Calu3 (cell line): ENCODE measurements around the gene SNTB2. TPM values are rescaled to one million over a fixed set of nuclear protein-coding genes. Genes with fewer than 3 reads are reported as not detected.

ENCODE experiments used
- BruUV-seq: library from RNA; stranded (reverse); fragments of 400-500 nt; replicated peaks from 2 replicates; lab custom pipeline; 2021; lab: Mats Ljungman, UMichigan
- CTCF ChIA-PET: fragments of 300-600 bp; sonication (Branson Sonifier 250); formaldehyde crosslinking; loops from one replicate; lab custom pipeline; 2022; ENCODE audit warnings: antibody characterized with exemption; lab: Charles Lee
- DNase-seq: peaks from one replicate; pipeline ENCODE4 v3.0.0; 2022
- H3K27ac Mint-ChIP-seq: one replicate; pipeline ENCODE4 v1.8.0; 2022; ENCODE audit warnings: mixed read lengths; ENCODE audit not compliant: unreplicated experiment
- H3K27me3 Mint-ChIP-seq: one replicate; pipeline ENCODE4 v1.8.0; 2022; ENCODE audit warnings: mixed read lengths; ENCODE audit not compliant: unreplicated experiment
- H3K36me3 Mint-ChIP-seq: one replicate; pipeline ENCODE4 v1.8.0; 2022; ENCODE audit warnings: mild to moderate bottlenecking, moderate library complexity, mixed read lengths; ENCODE audit not compliant: insufficient read depth, unreplicated experiment
- H3K4me1 Mint-ChIP-seq: one replicate; pipeline ENCODE4 v1.8.0; 2022; ENCODE audit warnings: mild to moderate bottlenecking, low read depth, mixed read lengths; ENCODE audit not compliant: unreplicated experiment
- H3K4me3 Mint-ChIP-seq: one replicate; pipeline ENCODE4 v1.8.0; 2022; ENCODE audit warnings: mild to moderate bottlenecking, low read depth, moderate library complexity, mixed read lengths; ENCODE audit not compliant: unreplicated experiment
- H3K9me3 Mint-ChIP-seq: one replicate; pipeline ENCODE4 v1.8.0; 2022; ENCODE audit warnings: low read depth, mixed read lengths; ENCODE audit not compliant: unreplicated experiment
- intact Hi-C: fragments of 100-400 bp; cut with micrococcal nuclease; formaldehyde crosslinking; loops from one replicate; pipeline ENCODE4 v1.10.0; 2022; ENCODE audit not compliant: unreplicated experiment
- total RNA-seq: library from RNA; stranded (reverse); gene quantifications from 2 replicates; pipeline ENCODE4 v1.2.3, GENCODE V29; 2022
- TF ChIP-seq, protein P1 (sequence below): fragments of 200-600 bp; IDR thresholded peaks from one replicate; pipeline ENCODE4 v1.8.0; 2022; ENCODE audit warnings: antibody characterized with exemption; ENCODE audit not compliant: unreplicated experiment

SNTB2 gene
- total RNA-seq, 1 experiment from 2014 or later, result 29.3 TPM

- H3K4me3 Mint-ChIP-seq, result no peak overlapping the region
- H3K27ac Mint-ChIP-seq, result peak overlapping the region; percentile 20
- H3K4me1 Mint-ChIP-seq, result no peaks in the 10 kb centered on the region
- CTCF ChIA-PET, result no interaction called here
- no TSS peak for BruUV-seq
- intact Hi-C loops, result no loop called here
- H3K36me3 Mint-ChIP-seq, result peaks cover 63% of the 10 kb centered on the region
- no peaks in the 10 kb centered on the region for H3K27me3 Mint-ChIP-seq
- no peak for DNase-seq
- H3K9me3 Mint-ChIP-seq, result no peaks in the 10 kb centered on the region
- TF ChIP-seq, protein P1, sequence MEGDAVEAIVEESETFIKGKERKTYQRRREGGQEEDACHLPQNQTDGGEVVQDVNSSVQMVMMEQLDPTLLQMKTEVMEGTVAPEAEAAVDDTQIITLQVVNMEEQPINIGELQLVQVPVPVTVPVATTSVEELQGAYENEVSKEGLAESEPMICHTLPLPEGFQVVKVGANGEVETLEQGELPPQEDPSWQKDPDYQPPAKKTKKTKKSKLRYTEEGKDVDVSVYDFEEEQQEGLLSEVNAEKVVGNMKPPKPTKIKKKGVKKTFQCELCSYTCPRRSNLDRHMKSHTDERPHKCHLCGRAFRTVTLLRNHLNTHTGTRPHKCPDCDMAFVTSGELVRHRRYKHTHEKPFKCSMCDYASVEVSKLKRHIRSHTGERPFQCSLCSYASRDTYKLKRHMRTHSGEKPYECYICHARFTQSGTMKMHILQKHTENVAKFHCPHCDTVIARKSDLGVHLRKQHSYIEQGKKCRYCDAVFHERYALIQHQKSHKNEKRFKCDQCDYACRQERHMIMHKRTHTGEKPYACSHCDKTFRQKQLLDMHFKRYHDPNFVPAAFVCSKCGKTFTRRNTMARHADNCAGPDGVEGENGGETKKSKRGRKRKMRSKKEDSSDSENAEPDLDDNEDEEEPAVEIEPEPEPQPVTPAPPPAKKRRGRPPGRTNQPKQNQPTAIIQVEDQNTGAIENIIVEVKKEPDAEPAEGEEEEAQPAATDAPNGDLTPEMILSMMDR, result no peak
Measured at GRCh38 chr16:69166221-69166833, 20.6 kb upstream of the SNTB2 start.

GRCh38 chr16:69166946-69167930, 19.7 kb upstream of the SNTB2 start:
- no peak overlapping the region for H3K4me3 Mint-ChIP-seq
- intact Hi-C loops, result no loop called here
- H3K27ac Mint-ChIP-seq, result no peak overlapping the region
- DNase-seq, result no peak
- TF ChIP-seq, protein P1, result no peak
- H3K4me1 Mint-ChIP-seq, result no peaks in the 10 kb centered on the region
- no TSS peak for BruUV-seq
- H3K27me3 Mint-ChIP-seq, result no peaks in the 10 kb centered on the region
- peaks cover 56% of the 10 kb centered on the region for H3K36me3 Mint-ChIP-seq
- H3K9me3 Mint-ChIP-seq, result no peaks in the 10 kb centered on the region
- CTCF ChIA-PET, result interaction anchor here (0.6 kb wide), 1 partner anchor 159 kb away, joined by 3 read pairs; no protein-coding TSS in a partner anchor

GRCh38 chr16:69169051-69169450, 17.9 kb upstream of the SNTB2 start:
- CTCF ChIA-PET, result interaction anchor here (0.6 kb wide), 1 partner anchor 253 kb away, joined by 3 read pairs; no protein-coding TSS in a partner anchor
- DNase-seq, result no peak
- TF ChIP-seq, protein P1, result no peak
- Mint-ChIP-seq H3K4me1 (peaks cover 16% of the 10 kb centered on the region), H3K27ac (no peak overlapping the region), H3K27me3 (no peaks in the 10 kb centered on the region), H3K4me3 (no peak overlapping the region), H3K9me3 (no peaks in the 10 kb centered on the region), H3K36me3 (peaks cover 51% of the 10 kb centered on the region)
- intact Hi-C loops, result no loop called here
- BruUV-seq, result no TSS peak

DNA sequence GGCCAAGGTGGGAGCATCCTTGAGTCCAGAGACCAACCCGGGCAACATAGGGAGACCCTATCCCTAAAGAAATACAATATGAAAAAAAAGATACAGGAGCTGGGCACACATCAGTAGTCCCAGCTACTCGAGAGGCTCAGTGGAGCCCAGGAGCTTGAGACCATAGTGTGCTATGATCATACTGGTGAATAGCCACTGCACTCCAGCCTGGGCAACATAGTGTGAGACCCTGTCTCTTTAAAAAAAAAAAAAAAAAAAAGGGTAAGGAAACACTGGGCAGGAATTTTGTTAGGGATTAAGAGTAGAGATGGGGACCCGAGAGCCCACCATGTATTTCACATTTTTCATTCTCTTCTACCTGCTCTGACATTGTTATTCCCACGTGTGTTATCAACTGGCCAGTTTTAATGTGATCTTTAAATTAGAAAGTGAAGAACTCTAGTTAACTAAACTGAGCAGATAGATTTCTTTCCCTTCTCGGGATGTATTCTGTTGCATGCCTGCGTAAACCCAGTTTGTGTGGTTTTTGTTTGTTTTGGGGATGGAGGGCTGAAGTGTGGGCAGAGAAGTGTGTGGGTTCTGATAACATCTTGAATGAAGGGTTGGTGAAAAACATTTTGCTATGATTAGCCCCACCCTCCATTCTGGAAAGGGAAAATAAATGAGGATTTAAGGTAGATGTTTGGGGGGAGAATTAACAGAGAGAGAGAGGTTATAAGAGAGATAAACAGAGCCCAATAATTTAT, 17.2 kb upstream of the SNTB2 start:
- H3K4me3 Mint-ChIP-seq, result no peak overlapping the region
- no peaks in the 10 kb centered on the region for H3K27me3 Mint-ChIP-seq
- CTCF ChIA-PET, result interaction anchor here (0.9 kb wide), 1 partner anchor 19 kb away, joined by 7 read pairs; no protein-coding TSS in a partner anchor
- H3K4me1 Mint-ChIP-seq, result peaks cover 17% of the 10 kb centered on the region
- DNase-seq, result no peak
- H3K9me3 Mint-ChIP-seq, result no peaks in the 10 kb centered on the region
- TF ChIP-seq, protein P1, result no peak
- BruUV-seq, result no TSS peak
- peaks cover 47% of the 10 kb centered on the region for H3K36me3 Mint-ChIP-seq
- peak overlapping the region; percentile 5 for H3K27ac Mint-ChIP-seq
- intact Hi-C loops, result no loop called here
